SJCRH30 (cell line): ENCODE results near the gene MTHFD2. TPM values are rescaled to one million over a fixed set of nuclear protein-coding genes. Genes with fewer than 3 reads are reported as not detected.
A peak's percentile ranks its signal among the peaks of the same experiment; 100 is the strongest.
"Not testable (repeated sequence)": the region's sequence is repeated elsewhere in the genome, so short reads cannot be mapped to it uniquely, and the experiment has no call there.

ENCODE experiments used
- DNase-seq, 2 experiments: peaks; one replicate each; pipeline ENCODE4 v3.0.0-alpha.2; 2015 to 2020
- H3K27ac ChIP-seq: fragments of 250-450 bp; sonication (Bioruptor Pico); 2 replicates; pipeline ENCODE4 v1.5.1; 2020; ENCODE audit warnings: mild to moderate bottlenecking, moderate library complexity
- H3K27me3 ChIP-seq: fragments of 250-450 bp; sonication (Bioruptor Pico); 2 replicates; pipeline ENCODE4 v1.5.1; 2020; ENCODE audit warnings: mild to moderate bottlenecking, moderate library complexity
- H3K36me3 ChIP-seq: fragments of 250-450 bp; sonication (Bioruptor Pico); 2 replicates; pipeline ENCODE4 v1.5.1; 2020; ENCODE audit warnings: mild to moderate bottlenecking, moderate library complexity
- H3K4me1 ChIP-seq: fragments of 250-450 bp; sonication (Bioruptor Pico); 2 replicates; pipeline ENCODE4 v1.5.1; 2020; ENCODE audit warnings: mild to moderate bottlenecking, moderate library complexity
- H3K4me3 ChIP-seq: fragments of 250-450 bp; sonication (Bioruptor Pico); 2 replicates; pipeline ENCODE4 v1.5.1; 2020; ENCODE audit warnings: mild to moderate bottlenecking, moderate library complexity
- H3K9me3 ChIP-seq: fragments of 250-450 bp; sonication (Bioruptor Pico); replicated peaks from 2 replicates; pipeline ENCODE4 v1.5.1; 2020; ENCODE audit warnings: mild to moderate bottlenecking, moderate library complexity
- total RNA-seq: library from RNA; depleted of rRNA; stranded (reverse); fragments of >200 nt; shearing (Covaris generic); gene quantifications from 2 replicates; pipeline ENCODE4 v1.2.3, GENCODE V29; 2014

MTHFD2 gene
- total RNA-seq, 1 experiment from 2014 or later = 236 TPM

DNA sequence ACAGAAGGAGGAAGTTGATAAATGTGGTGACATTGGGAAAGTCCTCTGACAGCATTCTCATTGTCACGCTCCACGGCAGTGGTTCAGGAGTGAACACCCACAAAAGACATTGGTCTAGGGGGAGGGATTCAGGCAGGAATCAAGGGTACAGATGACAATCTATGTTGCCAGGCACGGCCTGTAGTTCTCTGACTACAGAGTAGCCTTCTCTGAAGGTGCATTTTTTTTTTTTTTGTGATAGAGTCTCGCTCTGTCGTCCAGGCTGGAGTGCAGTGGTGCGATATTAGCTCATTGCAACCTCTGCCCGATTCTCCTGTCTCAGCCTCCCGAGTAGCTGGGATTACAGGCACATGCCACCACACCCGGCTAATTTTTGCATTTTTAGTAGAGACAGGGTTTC, 12.4 kb upstream of the MTHFD2 start:
- DNase-seq = no peak
- H3K36me3 ChIP-seq = no peaks in the 10 kb centered on the region
- H3K27ac ChIP-seq = no peak overlapping the region
- no peak overlapping the region for H3K4me3 ChIP-seq
- peaks cover 6% of the 10 kb centered on the region; the same call in 1 of the 2 replicates for H3K27me3 ChIP-seq
- H3K4me1 ChIP-seq = peaks cover 12% of the 10 kb centered on the region; the same call in 1 of the 2 replicates
- H3K9me3 ChIP-seq = no peaks in the 10 kb centered on the region

DNA sequence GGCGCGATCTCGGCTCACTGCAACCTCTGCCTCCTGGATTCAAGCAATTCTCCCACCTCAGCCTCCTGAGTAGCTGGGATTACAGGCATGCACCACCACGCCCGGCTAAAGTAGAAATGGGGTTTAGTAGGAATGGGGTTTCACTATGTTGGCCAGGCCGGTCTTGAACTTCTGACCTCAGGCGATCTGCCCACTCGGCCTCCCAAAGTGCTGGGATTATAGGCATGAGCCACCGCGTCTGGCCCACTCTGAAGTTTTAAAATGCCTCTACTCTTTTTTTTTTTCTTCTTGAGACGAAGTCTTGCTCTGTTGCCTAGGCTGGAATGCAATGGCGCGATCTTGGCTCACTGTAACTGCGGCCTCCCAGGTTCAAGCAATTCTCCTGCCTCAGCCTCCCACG, 11.7 kb upstream of the MTHFD2 start:
- not testable (repeated sequence) for H3K9me3 ChIP-seq, H3K27ac ChIP-seq, H3K36me3 ChIP-seq, H3K27me3 ChIP-seq, DNase-seq, H3K4me3 ChIP-seq, H3K4me1 ChIP-seq

DNA sequence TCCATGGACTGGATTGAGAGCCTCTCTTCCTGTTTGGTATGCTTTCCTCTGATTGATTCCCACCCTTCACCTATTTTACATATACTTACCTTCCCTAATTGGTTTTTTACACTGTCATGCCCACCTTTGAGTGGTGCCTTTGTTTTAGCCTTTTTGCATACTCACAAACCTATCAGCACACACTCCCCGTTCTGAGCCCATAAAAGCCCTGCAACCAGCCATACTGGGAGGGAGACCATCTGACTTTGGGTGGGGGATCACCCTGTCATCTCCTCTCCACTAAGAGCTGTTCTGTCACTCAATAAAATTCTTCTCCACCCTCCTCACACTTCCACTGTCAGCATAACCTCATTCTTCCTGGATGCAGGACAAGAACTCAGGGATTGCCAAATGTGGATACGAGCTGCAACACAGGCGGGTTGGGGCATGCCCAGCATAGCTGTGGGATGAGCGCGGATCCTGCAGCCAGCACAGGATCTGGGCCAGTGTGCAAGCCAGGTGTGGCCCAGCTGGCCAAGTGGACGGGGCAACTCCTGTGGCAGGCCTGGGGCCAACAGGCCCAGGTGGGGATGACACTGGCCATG, 10.3 kb upstream of the MTHFD2 start:
- Histone ChIP-seq H3K27me3 (peaks cover 6% of the 10 kb centered on the region; the same call in 1 of the 2 replicates), H3K4me1 (peaks cover 6% of the 10 kb centered on the region; the same call in 1 of the 2 replicates), H3K27ac (no peak overlapping the region), H3K36me3 (no peaks in the 10 kb centered on the region), H3K9me3 (no peaks in the 10 kb centered on the region), H3K4me3 (no peak overlapping the region)
- DNase-seq = peak; percentile 43 to 50

DNA sequence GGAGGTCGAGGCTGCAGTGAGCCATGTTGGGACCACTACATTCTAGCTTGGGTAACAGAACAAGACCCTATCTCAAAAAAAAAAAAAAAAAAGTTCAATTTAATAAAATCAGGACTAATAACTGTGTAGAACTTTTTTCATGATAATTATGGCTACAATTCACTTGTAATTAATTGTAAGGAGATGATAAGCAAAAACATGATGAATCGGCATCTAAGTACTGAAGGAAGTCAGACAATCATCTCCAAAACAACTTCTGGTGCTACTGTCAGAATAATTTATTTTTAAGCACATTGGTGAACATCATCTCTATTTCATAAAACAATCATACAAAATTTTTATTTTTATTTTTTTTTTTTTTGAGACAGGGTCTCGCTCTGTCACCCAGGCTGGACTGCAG, 9.7 kb upstream of the MTHFD2 start:
- no peaks in the 10 kb centered on the region for H3K9me3 ChIP-seq
- no peak overlapping the region for H3K27ac ChIP-seq
- no peaks in the 10 kb centered on the region for H3K36me3 ChIP-seq
- DNase-seq = no peak
- H3K27me3 ChIP-seq = peaks cover 6% of the 10 kb centered on the region; the same call in 1 of the 2 replicates
- peaks cover 6% of the 10 kb centered on the region; the same call in 1 of the 2 replicates for H3K4me1 ChIP-seq
- H3K4me3 ChIP-seq = no peak overlapping the region

DNA sequence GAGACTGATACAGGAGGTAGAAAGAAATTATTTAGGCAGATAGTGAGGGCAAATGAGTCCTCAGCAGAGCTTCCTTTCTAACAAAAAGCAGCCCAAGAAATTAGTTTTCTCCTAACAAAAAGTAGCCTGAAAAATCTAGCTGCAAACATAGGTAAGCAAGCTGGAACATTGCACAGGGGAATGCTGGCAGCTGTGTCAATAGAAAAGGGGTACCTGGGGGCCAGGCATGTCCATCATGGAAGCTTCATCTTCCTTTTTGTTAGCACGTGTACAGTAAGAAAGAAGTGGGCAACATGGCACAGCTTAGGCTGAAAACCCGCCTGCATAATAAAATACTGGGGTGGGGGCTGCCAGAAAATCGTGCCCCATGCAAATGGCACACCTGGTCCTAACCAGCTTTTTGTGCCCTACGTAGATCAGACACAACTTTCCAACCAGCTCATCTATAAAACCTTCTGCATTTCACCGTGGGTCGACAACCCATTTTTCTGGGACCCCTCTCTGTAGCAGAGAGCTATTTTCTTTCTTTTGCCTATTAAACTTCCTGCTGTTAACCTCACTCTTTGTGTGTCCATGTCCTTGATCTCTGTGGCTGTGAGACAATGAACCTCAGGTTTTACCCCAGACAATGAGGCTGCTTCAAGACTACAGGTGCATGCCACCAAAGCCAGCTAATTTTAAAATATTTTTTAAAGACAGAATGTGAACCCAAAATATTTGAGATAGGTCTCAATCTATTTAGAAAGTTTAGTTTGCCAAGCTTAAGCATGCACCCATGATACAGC, 6.6 kb upstream of the MTHFD2 start:
- Histone ChIP-seq H3K36me3 (no peaks in the 10 kb centered on the region), H3K4me3 (no peak overlapping the region), H3K4me1 (peaks cover 6% of the 10 kb centered on the region; the same call in 1 of the 2 replicates), H3K27me3 (peaks cover 6% of the 10 kb centered on the region; the same call in 1 of the 2 replicates), H3K27ac (no peak overlapping the region), H3K9me3 (no peaks in the 10 kb centered on the region)
- no peak for DNase-seq

DNA sequence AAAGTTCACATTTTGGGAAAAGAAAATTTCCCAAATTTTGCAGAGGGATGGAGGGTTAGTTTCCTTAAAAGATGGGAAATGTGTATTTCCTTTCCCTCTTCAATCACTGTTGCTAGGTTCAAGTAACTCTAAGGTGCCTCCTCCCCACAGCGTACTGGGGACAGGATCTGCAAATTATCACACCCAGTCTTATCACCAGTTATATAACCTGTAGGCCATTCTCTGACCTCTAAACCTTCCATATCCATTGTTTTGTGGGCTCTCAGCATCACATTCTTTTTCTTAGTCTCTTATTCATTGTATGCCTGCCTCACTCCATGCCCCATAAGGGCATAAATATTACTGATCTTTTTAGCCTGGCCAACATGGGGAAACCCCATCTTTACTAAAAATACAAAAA, 3.6 kb upstream of the MTHFD2 start:
- H3K27ac ChIP-seq = no peak overlapping the region
- no peaks in the 10 kb centered on the region for H3K9me3 ChIP-seq
- 0 out of 2 replicates have a peak, but pooled peaks cover 4% of the 10 kb centered on the region for H3K27me3 ChIP-seq
- no peaks in the 10 kb centered on the region for H3K36me3 ChIP-seq
- no peak for DNase-seq
- H3K4me1 ChIP-seq = no peaks in the 10 kb centered on the region
- H3K4me3 ChIP-seq = no peak overlapping the region

DNA sequence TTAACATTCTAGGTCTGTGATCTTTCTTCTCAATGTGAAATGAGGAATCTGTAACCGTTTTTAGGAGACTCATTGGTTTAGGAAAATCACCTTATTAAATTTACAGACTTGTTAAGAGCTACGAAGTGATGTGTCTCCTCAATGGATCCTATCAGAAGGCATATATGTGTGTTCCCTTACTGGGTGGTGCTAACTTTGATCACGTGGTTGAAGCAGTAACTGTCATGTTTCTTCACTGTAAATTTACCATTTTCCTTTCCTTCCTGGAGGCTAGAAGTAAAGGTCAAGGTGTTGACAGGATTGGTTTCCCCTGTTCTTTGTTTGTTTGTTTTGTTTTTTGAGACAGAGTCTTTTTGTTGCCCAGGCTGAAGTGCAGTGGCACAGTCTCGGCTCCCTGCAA, 1.4 kb upstream of the MTHFD2 start:
- no peak overlapping the region for H3K27ac ChIP-seq
- H3K9me3 ChIP-seq = no peaks in the 10 kb centered on the region
- no peak for DNase-seq
- H3K27me3 ChIP-seq = no peaks in the 10 kb centered on the region
- H3K4me3 ChIP-seq = no peak overlapping the region
- peaks cover 13% of the 10 kb centered on the region for H3K4me1 ChIP-seq
- no peaks in the 10 kb centered on the region; the same call in 1 of the 2 replicates for H3K36me3 ChIP-seq

DNA sequence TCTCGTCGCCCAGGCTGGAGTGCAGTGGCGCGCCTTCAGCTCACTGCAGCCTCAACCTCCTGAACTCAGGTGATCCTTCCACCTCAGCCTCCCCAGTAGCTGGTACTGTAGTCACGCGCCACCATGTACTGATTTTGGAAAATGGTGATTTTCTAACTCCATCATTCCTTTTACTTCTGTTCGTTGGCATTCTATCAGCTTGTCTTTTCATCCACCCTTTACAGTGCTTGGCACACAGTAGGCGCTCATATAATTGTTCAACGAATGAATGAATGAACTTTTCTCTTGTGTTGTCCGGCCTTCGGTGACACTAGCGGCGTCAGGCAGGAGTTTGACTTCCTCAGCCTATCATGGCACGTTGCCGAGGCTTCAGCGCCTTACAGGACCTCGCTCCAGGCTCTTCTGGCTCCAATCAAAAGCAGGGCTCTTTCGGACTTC, 373 bp upstream of the MTHFD2 start:
- Histone ChIP-seq H3K27me3 (no peaks in the 10 kb centered on the region), H3K36me3 (peaks cover 6% of the 10 kb centered on the region), H3K4me3 (peak overlapping the region; percentile 80), H3K27ac (no peak overlapping the region; the same call in 1 of the 2 replicates), H3K9me3 (no peaks in the 10 kb centered on the region), H3K4me1 (peaks cover 13% of the 10 kb centered on the region)
- DNase-seq = no peak

DNA sequence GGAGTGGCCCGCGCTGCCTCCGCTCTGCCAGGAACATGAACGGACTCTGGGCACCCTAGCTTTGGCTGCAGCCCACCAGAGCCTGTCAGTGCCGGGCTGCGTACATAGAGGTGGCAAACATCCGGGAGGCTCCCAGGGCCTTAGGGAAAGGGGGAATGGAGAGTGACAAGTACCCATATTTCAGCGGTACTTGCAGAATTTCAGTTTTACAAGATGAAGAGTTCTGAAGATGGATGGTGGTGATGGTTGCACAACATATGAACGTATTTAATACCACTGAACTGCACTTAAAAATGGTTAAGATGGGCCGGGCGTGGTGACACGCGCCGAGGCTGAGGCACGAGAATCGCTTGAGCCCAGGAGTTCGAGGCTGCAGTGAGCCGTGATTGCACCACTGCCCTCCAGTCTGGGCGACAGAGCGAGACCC, 873 bp downstream of the MTHFD2 start:
- H3K4me3 ChIP-seq = peak overlapping the region; percentile 80
- no peak for DNase-seq
- H3K27me3 ChIP-seq = no peaks in the 10 kb centered on the region
- H3K36me3 ChIP-seq = peaks cover 9% of the 10 kb centered on the region
- peak overlapping the region; percentile 89; the same call in 1 of the 2 replicates for H3K27ac ChIP-seq
- H3K4me1 ChIP-seq = peaks cover 13% of the 10 kb centered on the region
- H3K9me3 ChIP-seq = no peaks in the 10 kb centered on the region

DNA sequence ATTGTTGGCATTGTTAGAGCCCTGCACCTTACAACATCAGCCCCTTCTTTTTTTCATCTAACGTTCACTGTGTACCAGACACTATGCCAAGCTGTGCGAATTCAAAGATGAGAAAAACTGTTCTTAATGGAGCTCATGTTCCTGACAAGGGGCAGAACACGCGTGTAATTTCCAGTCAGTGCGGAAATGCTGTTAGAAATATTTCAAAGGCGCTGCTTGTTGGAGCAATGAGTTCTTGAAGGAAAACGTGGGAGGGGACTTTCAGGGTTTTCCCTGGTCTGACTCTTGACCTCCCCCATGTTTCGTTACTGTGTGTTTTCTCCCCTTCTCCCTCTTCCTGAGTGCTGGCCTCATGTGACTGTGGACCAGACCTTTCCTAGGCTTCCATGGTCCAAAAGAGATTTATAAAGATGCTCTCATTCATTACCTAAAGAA, 1.5 kb downstream of the MTHFD2 start:
- Histone ChIP-seq H3K9me3 (no peaks in the 10 kb centered on the region), H3K36me3 (peaks cover 12% of the 10 kb centered on the region), H3K27ac (no peak overlapping the region), H3K4me3 (peak overlapping the region; percentile 80), H3K4me1 (peaks cover 13% of the 10 kb centered on the region), H3K27me3 (no peaks in the 10 kb centered on the region)
- DNase-seq = peak in 1 of 2 experiments; percentile 16

DNA sequence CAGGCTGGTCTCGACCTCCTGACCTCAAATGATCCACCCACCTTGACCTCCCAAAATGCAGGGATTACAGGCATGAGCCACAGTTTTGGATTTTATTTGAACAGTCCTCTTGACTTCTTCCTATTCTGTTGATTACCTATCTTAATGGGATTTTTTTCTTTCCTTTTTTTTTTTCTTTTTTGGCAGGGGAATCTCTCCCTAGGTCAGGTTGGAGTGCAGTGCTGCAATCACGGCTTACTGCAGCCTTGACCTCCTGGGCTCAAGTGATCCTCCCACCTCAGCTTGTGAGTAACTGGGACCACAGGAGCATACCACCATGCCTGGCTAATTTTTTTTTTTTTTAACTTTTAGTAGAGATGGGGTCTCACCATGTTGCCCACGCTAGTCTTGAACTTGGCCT, 2.8 kb downstream of the MTHFD2 start:
- no peak for DNase-seq
- Histone ChIP-seq H3K4me3 (no peak overlapping the region), H3K27ac (no peak overlapping the region), H3K4me1 (peaks cover 24% of the 10 kb centered on the region), H3K36me3 (peaks cover 15% of the 10 kb centered on the region), H3K27me3 (no peaks in the 10 kb centered on the region), H3K9me3 (no peaks in the 10 kb centered on the region)

DNA sequence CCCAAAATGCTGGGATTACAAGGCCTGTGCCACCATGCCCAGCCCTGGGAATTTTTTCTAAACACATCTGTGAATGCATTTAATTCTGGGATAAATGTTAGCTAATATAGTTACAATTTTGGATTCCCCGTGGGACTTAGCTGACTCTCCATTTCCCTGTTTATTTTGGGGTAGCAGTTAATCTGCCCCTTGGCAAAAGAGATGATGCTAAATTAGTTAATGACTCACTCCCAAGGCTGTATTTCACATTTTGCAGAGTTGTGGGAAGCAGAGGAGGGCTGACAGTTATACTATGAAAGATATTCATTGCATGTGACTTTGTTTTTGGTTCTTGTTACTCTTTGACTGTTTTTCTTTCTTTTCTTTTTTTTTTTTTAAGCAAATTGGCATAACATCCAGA, 3.2 kb downstream of the MTHFD2 start:
- no peak overlapping the region for H3K27ac ChIP-seq
- peaks cover 28% of the 10 kb centered on the region for H3K4me1 ChIP-seq
- H3K27me3 ChIP-seq = no peaks in the 10 kb centered on the region
- H3K36me3 ChIP-seq = peaks cover 15% of the 10 kb centered on the region
- no peaks in the 10 kb centered on the region for H3K9me3 ChIP-seq
- H3K4me3 ChIP-seq = no peak overlapping the region
- peak in 1 of 2 experiments; percentile 20 for DNase-seq

DNA sequence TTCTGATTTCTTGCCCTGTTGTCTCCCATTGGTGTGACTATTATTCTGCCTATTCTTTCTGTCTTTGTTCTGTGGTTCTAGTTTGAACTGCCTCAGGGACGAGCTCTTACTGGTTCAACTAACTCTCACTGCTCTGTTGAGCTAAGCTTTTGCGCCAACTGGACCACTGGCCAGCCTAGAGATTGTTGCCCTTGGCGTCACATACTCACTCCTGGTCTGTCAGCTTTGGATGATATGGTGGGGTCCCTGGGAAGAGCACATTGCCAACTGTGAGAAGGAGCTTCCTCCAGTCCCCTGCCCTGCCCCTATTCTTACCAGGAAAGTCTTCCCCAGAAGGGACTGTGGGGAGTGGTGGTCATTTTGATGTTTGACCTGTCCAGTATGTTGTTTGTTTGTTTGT, 6.0 kb downstream of the MTHFD2 start:
- no peak for DNase-seq
- Histone ChIP-seq H3K4me1 (peaks cover 29% of the 10 kb centered on the region), H3K27me3 (no peaks in the 10 kb centered on the region), H3K36me3 (peaks cover 41% of the 10 kb centered on the region), H3K4me3 (no peak overlapping the region), H3K27ac (no peak overlapping the region), H3K9me3 (no peaks in the 10 kb centered on the region)

DNA sequence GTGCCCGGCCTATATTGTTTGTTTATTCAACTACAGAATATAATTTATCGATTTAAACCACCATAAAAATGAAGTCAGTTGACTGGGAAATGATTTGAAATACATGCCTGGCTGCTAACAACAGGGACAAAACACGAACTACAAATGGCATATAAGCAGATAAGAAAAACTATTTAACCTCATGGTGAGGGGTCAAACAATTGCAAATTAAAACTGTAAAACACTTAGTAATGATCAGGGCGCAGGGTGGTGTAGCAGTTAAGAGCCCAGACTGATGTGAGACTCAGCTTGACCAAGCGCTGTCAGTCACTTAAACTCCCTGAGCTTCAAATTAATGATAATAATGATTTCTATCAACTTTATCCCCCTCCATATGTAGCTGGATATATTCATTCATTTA, 6.7 kb downstream of the MTHFD2 start:
- Histone ChIP-seq H3K4me1 (peaks cover 27% of the 10 kb centered on the region), H3K27ac (no peak overlapping the region), H3K36me3 (peaks cover 46% of the 10 kb centered on the region), H3K9me3 (no peaks in the 10 kb centered on the region), H3K4me3 (no peak overlapping the region), H3K27me3 (no peaks in the 10 kb centered on the region)
- DNase-seq = no peak

DNA sequence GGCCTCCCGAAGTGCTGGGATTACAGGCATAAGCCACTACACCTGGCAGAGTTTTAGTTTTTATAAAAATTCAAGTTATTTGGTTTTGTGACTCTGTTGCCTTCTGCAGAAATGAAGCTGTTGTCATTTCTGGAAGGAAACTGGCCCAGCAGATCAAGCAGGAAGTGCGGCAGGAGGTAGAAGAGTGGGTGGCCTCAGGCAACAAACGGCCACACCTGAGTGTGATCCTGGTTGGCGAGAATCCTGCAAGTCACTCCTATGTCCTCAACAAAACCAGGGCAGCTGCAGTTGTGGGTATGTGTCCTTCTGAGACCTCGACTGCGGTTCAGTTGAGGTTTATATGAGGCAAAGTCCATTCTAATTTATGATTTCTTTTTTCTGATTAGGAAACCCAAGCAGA, 7.2 kb downstream of the MTHFD2 start:
- DNase-seq = no peak
- no peak overlapping the region for H3K27ac ChIP-seq
- peaks cover 51% of the 10 kb centered on the region for H3K36me3 ChIP-seq
- no peak overlapping the region for H3K4me3 ChIP-seq
- no peaks in the 10 kb centered on the region for H3K9me3 ChIP-seq
- H3K4me1 ChIP-seq = peaks cover 23% of the 10 kb centered on the region
- no peaks in the 10 kb centered on the region for H3K27me3 ChIP-seq
